Transverse colon (tissue), 4 donors: ENCODE data around the gene TLK1.

Source experiments
- POLR2A ChIP-seq: fragments of 450-650 bp; IDR thresholded peaks from one replicate; pipeline ENCODE4 v1.6.1; 2016; ENCODE audit warnings: antibody characterized with exemption, mild to moderate bottlenecking, moderate library complexity
- POLR2AphosphoS5 ChIP-seq, 3 donors: sonication (generic); formaldehyde crosslinking; IDR thresholded peaks; one replicate each; pipeline ENCODE4 v1.6.1; 2016; ENCODE audit warnings: antibody characterized with exemption in 3 of 3
- TF ChIP-seq, protein P1 (sequence below), 5 experiments: fragments of 200-600 bp in 3 of 5; fragments of 450-650 bp in 2 of 5; sonication (generic) in 3 of 5; IDR thresholded peaks; 1 replicate in 2 of 5; 2 replicates in 3 of 5; pipeline ENCODE4 v1.5.1; 2016 to 2017; ENCODE audit warnings: antibody characterized with exemption in 5 of 5, inconsistent platforms in 3 of 5, mild to moderate bottlenecking in 2 of 5, moderate library complexity in 1 of 5

DNA sequence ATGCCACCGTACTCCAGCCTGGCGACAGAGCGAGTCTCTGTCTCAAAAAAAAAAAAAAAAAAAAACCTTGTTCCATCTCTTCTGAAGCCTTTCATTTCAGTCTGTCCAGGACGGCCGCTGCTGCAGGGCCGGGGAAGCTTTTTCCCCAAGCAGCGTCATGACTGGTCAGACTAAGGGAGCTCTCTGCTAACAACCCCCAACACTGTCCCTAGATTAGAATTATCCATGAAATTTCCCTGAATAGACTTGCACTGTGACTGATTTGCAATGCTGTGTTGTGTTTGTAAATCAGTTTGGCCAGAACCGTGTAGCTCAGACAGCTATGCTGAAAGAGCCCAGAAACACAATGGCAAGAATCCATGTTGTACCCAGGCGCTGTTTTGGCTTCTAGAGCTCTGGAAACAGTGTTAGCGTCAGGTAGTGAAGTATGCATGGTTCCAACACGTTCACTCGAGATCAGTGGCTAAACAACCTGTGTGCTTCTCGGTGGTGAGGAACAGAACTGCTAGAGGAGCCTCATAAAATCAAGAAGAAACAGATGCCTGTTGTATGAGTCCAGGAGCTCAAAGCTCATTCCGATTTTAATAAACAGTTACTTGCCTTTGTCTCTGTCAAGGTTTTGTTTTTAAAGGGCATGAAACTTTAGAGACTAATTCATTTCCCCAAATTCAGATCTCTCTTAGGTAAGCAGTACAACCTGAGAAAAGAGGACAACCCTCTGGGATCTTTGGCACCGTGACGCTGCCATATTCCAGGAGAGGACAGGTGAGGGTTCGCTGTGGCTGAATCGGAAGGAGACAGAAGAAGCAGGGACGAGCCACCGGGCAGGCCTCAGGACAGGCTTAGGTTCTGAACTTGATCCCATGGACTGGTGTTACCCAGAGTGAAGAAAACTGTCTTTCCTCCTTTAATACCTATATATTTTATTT is 188.1 kb downstream of the TLK1 start:
- TF ChIP-seq, protein P1, sequence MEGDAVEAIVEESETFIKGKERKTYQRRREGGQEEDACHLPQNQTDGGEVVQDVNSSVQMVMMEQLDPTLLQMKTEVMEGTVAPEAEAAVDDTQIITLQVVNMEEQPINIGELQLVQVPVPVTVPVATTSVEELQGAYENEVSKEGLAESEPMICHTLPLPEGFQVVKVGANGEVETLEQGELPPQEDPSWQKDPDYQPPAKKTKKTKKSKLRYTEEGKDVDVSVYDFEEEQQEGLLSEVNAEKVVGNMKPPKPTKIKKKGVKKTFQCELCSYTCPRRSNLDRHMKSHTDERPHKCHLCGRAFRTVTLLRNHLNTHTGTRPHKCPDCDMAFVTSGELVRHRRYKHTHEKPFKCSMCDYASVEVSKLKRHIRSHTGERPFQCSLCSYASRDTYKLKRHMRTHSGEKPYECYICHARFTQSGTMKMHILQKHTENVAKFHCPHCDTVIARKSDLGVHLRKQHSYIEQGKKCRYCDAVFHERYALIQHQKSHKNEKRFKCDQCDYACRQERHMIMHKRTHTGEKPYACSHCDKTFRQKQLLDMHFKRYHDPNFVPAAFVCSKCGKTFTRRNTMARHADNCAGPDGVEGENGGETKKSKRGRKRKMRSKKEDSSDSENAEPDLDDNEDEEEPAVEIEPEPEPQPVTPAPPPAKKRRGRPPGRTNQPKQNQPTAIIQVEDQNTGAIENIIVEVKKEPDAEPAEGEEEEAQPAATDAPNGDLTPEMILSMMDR (IDR thresholded peaks at IDR 0.05), result no peak
- TF ChIP-seq POLR2A (no peak), POLR2AphosphoS5 (IDR thresholded peaks at IDR 0.05) (no peak)
